HG03521 (cell line): Measurements from ENCODE around the gene GPR39.

Source experiments
- ATAC-seq: cut with Tn5 transposase; IDR thresholded peaks from one replicate; pipeline ENCODE4 v1.9.1; 2021; ENCODE audit warnings: mild to moderate bottlenecking, moderate library complexity; ENCODE audit not compliant: unreplicated experiment

Gene GPR39

DNA sequence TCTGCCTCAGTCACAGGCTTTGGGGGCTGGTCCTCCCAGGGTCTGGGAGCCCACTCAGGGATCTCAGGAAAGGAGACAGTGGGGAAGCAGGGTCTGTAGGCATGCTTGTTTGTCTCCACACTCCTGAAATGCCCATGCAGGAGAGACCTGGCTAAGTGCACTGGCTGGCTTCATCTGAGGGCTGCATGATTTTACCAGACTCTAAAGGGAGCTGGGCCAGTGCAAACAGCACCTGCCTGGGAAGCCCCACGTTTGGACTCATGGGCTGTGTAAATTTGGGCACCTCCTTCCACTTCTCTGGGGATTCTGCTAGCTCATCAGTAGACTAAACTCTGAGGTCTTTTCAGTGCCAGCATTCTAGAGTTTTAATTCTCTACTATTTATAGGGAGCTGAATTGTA, 219.7 kb downstream of the GPR39 start:
- no peak for ATAC-seq

- ATAC-seq, result no peak
Observed at GRCh38 chr2:132638313-132639040, 221.9 kb downstream of the GPR39 start.

DNA sequence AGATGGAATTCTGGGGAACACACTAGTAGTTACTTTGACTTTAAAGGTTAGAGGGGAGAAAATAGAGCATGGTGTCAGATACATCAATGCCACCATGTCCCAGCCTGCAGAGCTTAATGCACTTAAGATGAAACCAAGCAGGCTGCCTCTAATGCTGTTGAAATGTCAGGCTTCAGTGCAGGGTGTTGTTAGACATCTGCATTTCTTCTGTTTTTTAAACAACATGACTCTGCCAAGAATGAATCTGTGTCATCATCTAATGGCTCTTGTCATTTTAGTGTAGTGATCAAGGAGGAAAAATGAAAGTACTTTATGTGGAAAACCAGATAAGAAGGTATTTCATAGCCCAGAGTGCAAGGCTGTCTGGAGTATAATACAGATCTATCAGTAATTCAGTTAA, 223.5 kb downstream of the GPR39 start:
- ATAC-seq, result no peak

- no peak for ATAC-seq
Observed at GRCh38 chr2:132641819-132642218, 225.2 kb downstream of the GPR39 start.

DNA sequence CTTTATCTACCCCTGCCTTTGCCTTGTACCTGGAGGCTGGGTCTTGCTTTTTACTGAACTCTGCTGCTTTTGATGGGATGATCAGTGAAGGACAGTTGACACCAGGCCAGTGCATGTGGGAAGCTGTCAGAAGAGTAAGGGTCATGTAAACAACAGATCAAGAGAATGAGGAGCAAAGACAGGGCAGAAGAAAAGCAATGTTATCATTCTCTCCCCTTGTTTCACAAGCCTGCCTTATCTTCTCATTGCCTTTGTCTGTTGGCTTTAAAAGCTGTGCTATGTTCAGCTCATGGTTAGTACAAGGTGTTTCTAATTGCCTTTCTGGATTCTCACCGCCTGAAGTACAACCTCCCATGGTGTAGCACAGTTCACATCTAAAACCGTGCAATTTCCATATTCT, 225.8 kb downstream of the GPR39 start:
- no peak for ATAC-seq

GRCh38 chr2:132645176-132645575, 228.6 kb downstream of the GPR39 start:
- no peak for ATAC-seq

- ATAC-seq, result no peak
Observed at GRCh38 chr2:132645722-132646539, 229.3 kb downstream of the GPR39 start.

DNA sequence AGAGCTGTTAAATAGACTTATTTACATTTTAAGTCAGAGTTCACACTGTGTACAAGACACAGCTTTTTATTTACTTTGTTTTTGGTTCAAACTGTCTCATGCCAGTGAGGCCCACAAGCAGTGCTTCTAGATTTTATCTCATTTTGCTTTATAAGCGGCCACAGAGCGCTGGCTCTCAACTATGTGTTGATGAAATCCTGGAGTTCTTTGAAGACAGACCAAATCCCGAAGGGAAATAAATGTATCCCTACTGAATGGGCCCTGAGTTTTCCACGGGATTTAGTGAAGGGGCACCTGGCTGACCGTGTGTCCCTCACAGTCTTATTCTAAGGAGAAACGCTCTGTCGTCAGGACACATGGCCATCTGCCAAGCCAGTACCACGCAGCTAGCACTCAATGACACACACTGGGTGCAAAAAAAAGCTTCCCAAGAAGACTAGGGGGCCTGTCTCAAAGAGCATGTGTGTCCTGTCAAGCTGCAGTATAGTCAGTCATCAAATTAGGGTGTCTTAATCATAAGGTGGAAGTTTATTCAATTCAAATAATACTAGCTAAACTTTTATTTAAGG, 230.0 kb downstream of the GPR39 start:
- ATAC-seq, result no peak

GRCh38 chr2:132651115-132652045, 234.8 kb downstream of the GPR39 start:
- ATAC-seq, result no peak

DNA sequence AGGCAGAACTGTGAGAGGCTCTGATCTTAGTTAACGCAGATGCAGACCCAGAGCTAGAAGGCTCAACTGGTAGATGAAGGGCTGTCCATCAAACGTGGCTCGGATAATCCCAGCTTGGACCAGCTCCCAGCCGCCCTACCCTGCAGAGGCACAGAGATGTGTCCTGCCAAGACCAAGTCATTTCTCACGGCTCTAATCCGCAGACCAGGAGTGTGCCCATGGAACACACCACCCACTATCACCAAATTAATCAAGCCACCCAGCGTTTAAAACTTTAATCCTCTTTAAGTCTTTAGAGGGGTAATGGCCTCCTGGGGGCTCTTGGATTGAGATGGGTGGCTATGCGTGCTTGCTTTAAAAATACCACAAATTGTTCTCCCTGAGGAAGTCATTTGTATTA, 235.9 kb downstream of the GPR39 start:
- no peak for ATAC-seq

DNA sequence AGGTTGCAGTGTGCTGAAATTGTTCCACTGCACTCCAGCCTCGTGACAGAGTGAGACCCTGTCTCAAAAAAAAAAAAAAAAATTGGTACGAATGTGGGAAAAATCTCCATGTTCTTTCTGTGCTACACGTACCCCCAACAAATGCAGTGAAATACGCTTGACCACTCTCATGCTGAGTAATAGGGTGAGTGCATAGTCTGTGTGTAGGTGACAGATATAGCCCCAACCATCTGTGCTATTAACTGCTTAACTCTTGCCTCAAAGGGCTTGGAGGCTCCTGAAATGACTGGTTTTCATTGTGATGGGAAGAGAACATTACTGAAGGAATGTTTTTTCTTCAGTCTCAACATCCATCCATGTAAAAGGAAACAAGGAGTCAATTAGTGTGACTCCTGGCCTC, 237.7 kb downstream of the GPR39 start:
- no peak for ATAC-seq

DNA sequence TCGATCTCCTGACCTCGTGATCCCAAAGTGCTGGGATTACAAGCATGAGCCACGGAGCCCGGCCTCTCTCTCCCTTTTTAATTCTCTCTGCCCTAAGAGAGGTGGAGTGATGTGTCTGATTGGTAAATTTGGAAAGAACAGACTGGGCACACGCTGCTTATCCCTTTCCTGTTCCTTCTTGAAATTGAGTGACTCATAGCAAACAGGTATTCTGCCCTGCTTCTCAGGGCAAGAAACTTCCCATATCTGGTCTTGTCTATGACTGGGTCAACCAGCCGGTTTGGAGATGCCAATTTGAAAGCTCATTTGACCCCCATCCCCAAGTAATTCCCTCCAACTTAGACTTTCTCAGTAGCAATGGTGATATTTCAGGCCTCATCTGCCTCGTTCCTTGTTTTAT, 238.4 kb downstream of the GPR39 start:
- ATAC-seq, result no peak

DNA sequence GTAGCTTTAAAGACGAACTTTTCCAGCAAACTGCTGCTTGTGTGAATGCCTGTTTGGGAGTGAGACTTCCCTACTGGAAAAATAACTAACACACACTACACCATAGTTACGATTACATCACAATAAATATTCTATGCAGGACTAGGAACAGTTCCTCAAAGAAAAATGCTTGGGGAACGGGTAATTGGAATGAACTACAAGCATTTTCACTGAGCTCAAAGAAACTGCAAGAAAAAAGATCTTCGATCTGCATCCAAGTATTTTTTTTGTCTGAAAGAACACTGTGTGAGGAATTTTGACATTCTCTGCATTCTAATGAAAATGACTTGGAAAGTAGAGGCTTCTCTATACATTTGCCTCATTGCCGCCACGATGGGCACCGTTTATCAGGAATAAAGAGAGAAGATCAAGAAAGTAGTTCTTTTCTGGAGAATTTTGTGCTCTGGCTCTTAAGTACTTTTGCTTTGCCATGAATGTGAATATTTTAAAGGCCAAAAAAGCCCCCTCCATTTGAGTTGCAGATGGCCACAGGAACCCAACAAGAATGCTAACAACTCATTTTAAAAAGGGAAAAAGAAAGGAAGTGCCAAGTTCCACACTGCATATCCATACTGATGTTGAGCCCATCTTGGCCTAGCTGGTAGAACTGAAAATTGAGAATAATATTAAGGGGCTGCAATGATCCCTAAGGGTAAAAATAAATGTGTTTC, 239.8 kb downstream of the GPR39 start:
- ATAC-seq, result no peak

- no peak for ATAC-seq
Observed at GRCh38 chr2:132659331-132659730, 242.7 kb downstream of the GPR39 start.

- no peak for ATAC-seq
Observed at GRCh38 chr2:132662732-132663131, 246.1 kb downstream of the GPR39 start.

DNA sequence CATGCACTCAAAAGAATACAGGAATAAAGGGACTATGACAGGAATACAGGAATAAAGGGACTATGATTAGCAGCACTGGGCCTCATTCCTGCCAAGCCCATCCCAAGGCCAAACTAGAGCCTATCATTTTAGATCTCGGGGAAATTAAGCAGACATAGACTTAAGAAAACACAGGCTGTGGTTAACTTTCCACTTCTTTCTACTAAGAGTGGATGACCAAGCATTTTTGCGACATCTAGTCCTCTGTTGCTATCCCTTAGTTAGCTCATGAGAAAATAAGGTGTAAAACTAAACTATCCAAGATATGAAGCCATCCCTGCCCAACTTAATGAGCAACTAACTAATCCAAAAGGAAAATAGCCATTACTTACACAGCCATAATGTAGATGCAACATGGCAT, 247.5 kb downstream of the GPR39 start:
- ATAC-seq, result no peak

GRCh38 chr2:132665401-132666140, 249.0 kb downstream of the GPR39 start:
- no peak for ATAC-seq

GRCh38 chr2:132667706-132668105, 251.1 kb downstream of the GPR39 start:
- ATAC-seq, result no peak

GRCh38 chr2:132668189-132668823, 251.7 kb downstream of the GPR39 start:
- no peak for ATAC-seq
